Measurements from ENCODE around the gene OR56A1.
A peak's percentile ranks its signal among the peaks of the same experiment; 100 is the strongest.

Gene OR56A1

DNA sequence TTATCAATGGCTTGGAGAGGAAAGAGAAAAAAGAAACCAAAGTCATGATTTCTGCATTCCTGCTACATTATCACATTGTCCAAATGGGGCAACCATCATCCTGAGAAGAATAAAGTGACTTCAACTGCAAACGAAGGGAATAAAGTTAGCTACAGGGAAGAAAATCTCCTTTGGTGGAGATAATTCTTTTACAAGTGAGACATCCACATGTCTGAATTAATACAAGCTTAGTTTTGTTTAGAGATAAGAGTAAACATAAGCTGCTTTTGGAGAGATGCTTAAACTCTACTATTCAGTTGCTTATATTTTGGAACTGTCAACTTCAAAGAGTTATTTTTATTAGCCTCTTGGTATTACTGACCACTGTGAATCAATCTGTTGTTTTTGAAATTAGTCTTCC is 43.7 kb downstream of the OR56A1 start, which contains the start of gene OR52L1:
OR52L1 (minus strand) TSS at position 101 of the 400 bp plus-strand sequence; CDS start at position 46, 55 bp downstream.
- DNase-seq (ENCODE audit: low spot score): no peak

DNA sequence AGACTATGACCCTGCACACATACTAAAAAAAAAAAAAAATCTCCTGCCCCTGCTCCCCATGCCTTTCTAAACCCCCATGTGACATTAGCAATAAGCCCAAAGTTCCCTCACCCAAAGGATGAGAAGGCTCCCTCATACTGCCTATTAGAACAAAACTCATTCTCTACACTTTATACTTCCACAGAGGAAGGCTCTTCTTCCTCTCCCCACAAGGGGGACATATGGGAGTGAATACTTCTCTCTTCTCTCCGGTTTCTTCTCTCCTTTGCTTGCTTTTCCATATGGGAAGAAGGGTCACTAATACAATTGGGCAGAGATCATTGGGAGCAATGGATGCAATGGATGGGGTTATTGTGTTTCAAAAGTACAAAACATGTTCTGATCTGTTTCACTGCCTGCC is 47.1 kb downstream of the OR56A1 start:
- peak; percentile 2 for DNase-seq (ENCODE audit: low spot score)

DNA sequence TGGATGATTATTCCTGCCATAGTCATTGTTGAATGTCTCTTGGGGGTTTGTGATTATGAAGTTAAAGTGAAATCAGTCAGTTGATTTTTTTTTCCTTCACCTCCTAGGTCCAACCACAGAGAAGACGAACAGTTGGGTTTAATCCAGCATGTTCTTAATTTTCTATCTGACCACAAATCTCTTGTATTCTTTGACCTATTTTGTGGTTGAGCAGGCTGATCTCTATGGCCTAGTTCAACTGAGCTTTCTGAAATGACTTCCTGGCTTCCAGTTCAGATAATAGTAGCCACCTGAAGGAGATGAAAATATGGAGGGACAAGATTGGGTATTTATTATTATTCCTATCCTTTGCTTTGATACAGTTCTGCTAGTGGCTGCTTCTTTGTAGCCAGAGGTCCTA is 57.0 kb downstream of the OR56A1 start:
- DNase-seq (ENCODE audit: low spot score): no peak

All from NAMALWA (cell line).